MM.1S (cell line): ENCODE results near the gene TNFSF8.

Source experiments
- CTCF ChIP-seq: fragments of 300-600 bp; sonication (generic); IDR thresholded peaks from 2 replicates; pipeline ENCODE4 v1.5.1; 2016; ENCODE audit warnings: antibody characterized with exemption, low read length, mixed read lengths
- EZH2 ChIP-seq: fragments of 300-600 bp; sonication (generic); optimal IDR thresholded peaks from 2 replicates; pipeline ENCODE3; 2017; ENCODE audit warnings: low read depth, mild to moderate bottlenecking, antibody characterized with exemption, low read length, mixed read lengths
- EZH2phosphoT487 ChIP-seq: fragments of 300-600 bp; sonication (generic); IDR thresholded peaks from 2 replicates; pipeline ENCODE4 v1.6.1; 2018; ENCODE audit warnings: antibody characterized with exemption, low read length

- no peak for TF ChIP-seq CTCF
- no peak for TF ChIP-seq EZH2
- TF ChIP-seq EZH2phosphoT487, result no peak
These were observed 42.2 kb upstream of the TNFSF8 start for GRCh38 chr9:114972510-114973136.
